Stimulated activated CD8-positive, alpha-beta memory T cell treated with anti-CD3 and anti-CD28 coated beads, Interleukin-2, amount 100 ng/mL, for 48 hours (primary cell): ENCODE data around the gene MYZAP.
A peak's percentile ranks its signal among the peaks of the same experiment; 100 is the strongest.

Source experiments
- DNase-seq, 2 donors: peaks; one replicate each; pipeline ENCODE4 v3.0.0-alpha.2; 2020; ENCODE audit warnings: low read depth in 2 of 2

MYZAP gene

DNA sequence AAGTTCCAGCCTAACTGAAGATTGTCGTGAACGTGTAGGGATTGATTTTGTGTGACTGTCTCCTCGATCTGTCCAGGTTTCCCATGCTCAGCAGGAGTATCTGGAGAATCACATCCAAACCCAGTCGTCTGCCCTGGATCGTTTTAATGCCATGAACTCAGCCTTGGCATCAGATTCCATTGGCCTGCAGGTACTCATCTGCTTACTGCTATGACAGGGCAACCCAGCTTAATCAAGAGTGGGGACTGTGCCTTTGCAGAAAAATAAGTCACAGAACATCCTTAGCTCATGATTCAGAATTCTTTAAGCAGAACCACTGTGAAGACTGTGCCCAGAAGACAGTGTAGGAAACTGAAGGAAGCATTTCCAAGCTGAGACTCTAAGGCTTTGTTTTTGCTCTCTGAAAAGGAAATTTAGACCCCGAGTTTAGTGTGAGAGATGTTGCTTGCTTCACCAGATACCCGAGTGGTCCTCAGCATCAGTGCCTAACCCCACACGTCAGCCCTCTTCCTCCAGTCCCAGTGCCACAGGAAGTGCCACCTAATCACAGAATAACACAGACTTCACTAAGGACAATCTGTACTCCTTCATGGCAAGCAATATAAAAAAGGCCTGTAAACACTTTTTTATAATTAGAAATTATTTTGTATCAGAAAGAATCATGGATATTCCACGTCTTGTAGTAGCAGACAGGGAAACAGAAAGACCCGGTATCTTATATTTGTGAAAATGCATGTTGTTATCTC is 34.2 kb downstream of the MYZAP start:
- no peak for DNase-seq

DNA sequence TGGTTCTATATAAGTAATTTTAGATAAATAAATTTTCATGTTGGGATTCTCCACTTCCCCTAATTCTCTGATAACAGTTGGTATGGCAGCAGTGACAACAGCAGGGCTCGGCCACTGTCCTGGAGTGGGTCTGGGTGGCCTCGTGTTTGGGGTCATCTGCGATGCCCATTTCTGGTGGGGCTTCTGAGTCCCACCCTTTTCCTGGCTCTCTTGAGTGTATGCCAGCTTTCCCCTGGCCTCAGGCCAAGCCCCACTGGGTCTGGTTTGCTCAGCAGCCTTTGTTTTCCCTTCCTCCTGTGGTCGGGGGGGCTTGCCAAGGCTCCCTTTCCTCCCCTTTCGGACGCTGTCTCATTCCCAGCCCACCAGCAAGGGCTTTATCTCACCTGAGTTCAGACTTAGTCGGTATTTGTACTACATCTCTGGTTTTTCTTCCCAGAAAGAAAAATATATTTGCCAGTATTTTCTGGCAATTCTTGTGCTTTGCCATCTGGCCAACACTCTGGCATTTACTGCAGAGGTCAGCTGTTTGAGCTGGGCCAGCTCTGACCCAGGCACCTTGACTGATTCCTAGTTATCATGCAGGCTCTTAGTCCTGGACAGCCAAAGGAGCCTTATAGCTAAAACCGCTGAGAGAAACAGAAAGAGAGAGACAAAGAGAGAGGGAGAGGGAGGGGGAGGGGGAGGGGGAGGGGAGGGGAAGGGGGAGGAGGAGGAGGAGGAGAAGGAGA is 35.2 kb downstream of the MYZAP start:
- DNase-seq: no peak

DNA sequence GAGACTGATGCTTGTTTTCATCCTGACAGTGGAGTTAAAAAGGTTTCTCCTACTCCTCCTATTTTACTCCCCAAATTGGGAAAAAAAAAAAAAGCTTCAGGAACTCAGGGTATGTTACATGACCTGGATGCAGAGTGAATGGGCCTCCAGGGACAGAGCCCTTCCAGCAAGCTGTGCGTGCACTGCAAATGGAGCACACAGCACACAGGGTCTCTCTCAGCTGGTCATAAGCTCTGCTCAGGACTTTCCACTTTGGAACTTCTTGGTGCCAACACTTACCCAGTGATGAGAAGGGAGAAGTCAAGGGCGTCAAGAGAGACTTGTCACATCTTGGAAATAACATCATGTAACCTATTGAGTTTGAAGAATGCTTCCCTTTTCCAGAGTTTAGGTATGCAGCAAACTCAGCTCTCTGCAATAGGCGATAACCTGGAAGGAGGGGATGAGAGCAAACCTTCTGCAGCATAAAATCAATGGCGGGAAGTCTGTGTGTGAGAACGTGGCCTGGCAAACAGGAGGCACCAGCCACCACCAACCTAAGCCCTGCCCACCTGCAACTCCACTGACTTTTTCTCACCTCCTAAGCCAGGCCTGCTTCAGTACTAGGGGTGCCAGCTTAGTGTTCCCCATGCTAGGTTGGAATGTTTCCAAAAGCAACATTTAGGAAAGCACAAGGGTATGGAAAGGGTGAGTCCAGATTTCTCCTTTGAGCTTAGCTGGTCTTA is 39.8 kb downstream of the MYZAP start:
- no peak for DNase-seq

DNA sequence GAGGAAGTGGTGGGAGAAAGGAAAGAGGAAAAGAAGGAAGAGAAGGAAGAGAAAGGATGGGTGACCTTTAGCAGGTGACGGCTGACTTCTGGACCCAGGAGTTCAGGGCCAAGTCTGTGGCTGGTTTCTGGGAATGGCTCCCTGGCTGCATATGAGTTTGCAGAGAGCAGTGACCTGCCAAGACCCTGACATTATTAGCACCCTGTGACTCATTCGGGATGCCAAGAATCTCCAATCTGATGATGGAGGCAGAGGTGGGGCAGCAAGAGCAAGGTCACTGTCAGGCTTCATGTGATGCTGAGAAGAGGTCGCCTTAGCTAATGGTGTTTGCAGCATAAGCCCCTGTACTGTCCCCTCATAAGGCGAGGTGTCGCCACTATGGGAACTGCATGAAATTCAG is 42.6 kb downstream of the MYZAP start:
- DNase-seq: no peak

DNA sequence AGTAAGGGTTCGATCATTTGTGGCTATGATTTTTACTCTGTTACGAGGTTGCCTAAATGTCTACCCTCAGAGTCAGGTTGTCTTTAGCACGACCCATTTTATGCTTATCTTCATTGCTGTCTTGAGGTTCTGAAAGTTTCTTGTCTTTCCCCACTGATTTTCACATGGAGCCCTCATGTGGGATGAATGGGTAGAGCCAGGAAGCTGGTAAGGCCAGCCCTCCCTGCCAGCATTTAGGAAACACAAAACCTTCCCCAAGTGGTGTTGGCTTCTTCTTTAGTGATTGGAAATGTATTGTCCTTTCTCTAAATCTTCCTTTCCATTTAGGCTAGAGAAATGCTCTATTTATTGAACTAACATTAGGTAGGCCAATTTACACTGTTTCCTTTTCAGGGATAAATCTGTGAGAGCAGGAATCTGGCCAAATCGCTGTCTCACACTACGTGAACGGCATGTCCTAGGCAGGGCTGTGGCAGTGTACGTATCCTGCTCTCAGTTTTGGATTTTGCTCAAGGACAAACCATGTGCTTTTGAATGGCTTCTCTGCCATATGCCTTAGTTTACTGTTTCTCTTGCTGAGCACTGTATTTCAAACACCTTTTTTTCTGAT is 43.7 kb downstream of the MYZAP start:
- no peak for DNase-seq

DNA sequence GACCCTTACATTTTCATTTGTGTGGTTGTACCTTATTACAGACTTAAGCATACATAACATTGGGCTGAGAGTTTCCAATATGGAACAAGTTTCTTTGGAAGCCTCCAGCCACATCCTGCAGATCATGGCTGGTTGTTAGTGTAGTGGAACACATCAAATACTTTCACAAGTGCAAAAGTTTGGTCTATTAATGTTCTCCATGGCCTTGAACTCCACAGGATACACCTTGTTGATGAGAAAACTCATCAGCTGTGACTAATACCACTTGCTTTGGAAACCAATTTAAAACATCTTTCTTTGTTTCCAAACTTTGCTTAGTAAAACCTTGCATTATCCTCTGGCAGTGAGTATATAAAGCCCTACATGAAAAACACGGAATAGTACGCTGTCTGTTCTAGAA is 46.1 kb downstream of the MYZAP start:
- DNase-seq: no peak

DNA sequence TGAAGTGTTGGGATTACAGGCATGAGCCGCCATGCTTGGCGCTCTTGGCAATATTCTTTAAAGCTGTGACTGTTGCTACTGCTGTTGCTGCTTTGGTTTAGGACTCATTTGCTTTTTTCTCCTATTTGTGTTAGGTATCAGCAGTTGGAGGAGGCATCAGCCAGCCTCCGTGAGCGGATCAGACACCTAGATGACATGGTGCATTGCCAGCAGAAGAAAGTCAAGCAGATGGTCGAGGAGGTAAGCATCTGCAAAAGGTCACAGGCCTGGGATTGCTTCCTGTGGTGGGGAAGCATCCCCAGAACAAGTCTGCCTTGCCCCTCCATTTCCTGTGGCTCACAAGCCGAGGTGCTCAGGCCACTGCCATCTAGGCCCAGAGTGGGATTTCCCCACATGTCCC is 47.6 kb downstream of the MYZAP start:
- DNase-seq: no peak

DNA sequence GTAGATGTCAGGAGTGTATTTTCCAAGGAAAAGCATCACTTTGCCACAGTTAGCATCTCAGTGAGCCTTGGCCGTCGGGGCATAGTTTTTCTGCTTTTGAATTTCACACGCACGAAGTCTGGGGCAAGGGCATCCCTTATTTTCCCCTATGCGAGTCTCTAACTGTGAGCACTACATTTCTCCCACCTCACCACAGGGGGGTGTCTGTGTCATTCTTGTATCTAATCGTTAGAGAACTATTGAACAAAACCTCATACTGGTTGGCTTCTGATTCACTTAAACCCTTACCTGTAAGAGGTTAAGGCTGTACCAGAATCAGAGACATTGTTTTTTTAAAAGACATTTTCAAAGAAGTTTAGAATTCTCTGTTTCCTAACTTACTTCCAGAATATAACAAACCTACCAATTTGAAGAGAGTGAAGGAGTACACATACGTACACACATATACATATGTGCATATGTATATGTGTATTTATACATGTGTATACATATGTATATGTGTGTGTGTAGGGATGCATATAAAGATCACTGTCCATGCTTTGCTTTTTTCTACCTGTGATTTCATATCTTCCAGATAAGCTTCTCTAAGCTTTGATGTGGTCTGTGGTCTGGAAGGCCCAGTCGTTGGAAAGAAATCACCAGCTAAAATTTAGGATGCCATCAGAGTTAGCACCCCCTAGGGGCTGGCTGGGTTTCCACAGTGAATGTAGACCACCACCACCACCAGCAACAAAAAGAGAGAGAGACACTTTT is 49.4 kb downstream of the MYZAP start:
- peak in 1 of 2 donors; percentile 2 for DNase-seq

DNA sequence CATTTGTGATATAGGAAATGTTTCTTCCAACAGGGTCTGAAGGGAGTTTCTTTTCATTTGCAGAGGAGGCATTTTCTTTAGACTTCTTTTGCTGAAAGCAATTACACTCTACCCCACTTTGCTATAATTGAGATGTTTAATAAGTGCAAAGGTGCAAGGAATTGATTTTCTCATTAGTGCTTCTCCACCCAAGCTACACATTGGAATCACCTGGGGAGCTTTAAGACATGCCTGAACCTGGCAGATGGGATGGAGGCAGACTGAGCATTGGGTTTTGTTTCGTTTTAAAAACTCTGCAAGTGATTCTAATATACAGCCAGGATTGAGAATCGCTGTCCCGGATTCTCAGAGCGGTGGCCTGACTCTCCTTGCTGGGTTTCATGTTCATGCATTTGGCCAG is 52.1 kb downstream of the MYZAP start:
- no peak for DNase-seq

DNA sequence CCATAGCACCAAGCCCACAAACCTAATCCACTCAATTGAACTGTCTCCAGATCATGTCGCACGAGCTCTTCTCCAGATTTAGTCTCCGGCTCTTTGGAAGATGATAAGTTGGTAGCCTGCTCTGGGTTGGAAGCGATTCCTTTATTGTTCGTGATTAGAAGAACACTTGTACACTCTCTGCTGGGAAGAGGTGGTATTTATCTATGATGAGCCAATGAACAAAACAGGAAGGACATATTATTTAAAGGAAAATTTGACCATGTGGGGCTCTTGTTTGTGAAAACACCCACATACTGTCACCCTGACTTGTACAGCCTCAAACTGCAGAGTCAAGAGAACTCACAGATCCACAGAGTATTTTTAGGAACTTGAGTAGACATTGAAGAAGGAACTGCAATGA is 54.4 kb downstream of the MYZAP start:
- no peak for DNase-seq

DNA sequence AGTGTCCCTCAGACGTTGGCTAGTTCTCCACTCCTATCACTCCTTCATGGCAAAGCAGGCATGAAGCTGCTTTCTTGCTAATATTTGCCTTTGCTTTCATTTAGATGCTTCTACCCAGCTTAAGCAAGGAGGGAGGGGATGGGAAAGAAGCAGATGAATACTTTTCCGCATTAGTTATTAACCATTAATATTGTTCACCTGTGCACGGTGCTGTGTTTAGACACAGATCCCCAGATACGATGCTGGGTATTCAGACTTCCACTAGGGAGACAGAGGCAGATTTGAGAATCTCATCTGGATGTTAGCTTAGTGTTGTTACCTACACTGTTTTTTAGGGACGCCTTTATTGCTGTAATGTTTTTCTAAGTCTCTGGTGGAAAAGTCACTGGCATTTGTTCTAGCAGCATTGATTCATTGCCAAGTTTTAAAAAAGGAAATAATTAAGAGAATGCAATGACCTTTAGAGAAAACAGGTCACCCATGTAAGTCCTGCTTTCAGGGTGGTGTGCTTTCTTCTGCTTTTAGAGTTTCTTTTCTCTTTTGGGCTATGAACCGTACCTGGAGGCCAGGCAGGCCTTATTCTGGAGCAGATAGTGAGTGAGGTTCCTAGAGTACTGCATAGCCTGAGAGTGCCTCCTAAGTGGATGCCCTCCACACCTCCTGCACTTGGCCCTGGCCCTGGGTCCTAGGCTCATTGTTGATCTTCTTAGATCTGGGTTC is 55.5 kb downstream of the MYZAP start:
- no peak for DNase-seq

DNA sequence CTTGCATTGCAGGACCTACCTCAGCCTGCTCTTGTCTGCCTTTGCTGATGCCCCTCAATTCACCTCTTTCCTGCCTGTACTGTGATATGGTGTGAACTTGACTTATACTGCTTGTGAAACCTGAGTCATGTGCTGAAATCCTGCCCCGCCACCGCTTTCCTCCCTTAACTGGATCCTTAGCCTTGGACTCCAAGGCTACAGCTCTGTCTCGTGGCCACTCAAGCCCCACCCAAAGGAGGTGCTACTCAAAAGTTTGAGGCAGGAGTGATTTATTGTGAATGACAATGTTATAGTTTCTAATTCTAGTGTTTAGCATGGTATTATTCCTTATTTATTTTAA is 56.1 kb downstream of the MYZAP start:
- DNase-seq: no peak

DNA sequence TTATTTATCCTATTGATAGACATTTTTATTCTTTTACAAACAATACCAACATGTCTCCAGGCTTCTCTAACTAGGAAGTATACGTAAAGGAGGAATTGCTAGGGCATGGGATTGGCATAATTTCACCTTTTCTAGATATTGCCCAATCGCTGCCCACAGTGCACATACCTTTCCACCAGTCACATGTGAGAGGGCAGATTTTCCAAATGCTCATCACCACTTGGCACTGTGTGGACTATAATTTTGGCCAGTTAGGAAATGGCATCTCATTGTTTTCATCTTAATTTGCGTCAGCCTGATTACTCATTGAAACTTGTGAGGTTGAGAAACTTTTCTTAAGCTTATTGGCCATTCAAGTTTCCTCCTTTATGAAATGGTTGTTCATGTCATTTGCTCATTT is 57.4 kb downstream of the MYZAP start:
- DNase-seq: no peak

DNA sequence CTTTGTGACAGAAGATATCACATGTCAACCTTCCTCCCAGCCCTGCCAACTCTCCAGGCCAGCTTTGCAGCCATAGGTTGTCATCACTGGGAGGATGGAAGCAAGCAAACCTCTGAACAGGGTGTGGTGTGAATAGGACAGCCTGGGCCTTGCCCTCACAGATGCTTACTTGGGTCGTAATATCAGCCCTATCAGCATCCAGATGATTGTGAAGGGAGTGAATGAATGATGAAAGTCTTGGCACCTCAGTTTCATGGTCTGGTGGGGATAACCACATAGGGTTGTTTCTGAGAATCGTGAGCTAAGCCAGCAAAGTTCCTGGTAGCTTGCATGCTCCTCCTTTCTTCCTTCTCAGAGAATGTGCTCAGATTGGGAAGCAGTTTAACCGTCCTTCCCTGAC is 59.7 kb downstream of the MYZAP start:
- DNase-seq: no peak

DNA sequence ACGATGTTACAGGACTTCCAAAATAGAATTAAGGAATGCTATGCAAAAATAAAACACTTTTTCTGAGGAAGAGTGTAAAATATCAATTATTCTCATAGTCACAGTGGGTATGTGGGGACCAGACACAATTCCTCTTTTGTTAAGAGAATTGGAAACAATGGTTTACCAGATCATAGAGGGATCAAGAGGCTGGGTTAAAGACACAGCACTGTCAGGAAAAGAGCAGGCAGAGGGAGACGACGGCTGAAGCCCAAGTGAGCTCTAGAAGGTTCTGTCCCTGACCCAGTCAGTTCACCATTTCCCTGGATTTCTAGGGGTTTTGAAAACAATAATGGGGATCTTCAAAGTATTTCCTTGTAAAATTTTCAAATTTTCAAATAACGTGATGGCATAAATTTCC is 60.8 kb downstream of the MYZAP start:
- DNase-seq: no peak

DNA sequence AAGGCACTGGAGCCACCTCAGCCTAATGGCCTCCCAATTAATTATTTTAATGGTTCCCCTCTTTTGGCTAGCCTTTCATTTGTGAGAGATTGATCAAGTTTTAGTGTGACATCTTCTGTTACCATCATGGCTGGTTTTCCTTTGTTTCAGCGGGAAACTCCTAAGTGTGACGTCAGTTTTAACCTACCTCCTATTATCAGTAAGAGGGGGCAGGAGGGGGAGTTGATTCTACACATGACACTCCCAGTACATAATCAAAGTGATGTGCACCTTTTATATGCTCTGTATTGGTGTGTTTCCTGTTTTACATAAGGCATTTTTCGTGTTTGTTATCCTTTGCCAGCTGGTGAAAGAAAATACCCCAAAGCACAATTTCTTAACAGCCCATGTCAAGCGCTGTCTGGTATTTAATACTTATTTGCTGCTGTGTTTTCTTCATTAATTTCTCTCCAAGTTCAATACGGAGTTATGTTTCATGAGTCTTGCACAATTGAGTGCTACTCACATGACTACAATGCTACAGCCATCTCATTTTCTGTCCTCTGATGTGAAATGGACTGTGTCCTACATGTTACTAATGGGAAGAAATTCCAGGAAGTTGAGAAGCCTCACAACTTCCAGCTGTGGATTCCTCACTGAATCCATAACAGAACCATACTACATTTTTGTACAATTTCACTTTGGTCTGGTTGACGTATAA is 62.6 kb downstream of the MYZAP start:
- no peak for DNase-seq

DNA sequence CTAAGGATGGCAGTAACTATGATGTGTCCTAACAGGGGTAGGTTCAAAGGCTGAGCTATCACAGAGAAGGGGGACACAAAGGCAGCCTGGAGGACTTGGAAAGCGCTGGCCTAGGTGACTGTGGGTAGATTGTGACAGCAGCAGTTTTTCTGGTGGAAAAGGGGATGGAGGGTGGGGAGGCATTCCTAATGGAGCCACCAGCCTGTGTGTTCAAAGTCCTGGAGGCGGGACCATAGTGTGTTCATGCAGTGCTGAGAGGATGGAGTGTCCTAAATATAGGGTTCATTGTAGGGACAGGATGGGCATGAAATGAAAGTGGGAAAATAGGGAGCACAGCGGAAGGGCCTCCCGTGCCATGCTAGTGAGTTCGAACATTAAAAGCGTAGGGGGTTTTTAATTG is 63.3 kb downstream of the MYZAP start:
- DNase-seq: no peak

DNA sequence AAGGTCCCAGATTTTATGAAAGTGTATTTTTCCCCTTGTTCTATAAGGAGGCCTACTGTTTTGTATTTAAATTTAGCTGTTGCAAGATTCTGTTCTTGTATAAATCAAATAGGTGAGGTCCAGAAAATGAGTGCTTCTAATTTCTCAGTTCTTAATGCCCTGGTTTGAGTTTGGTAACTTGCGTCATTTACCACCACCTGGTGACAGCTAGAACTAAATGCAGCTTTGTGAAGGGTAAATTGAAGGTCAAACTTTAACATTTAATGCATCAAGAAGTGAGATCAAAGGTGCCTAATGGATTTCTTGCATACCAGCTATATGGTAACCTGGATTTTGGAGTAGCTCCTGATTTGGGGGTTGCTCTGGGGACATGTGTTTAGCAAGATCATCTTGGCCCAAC is 64.1 kb downstream of the MYZAP start:
- DNase-seq: no peak

DNA sequence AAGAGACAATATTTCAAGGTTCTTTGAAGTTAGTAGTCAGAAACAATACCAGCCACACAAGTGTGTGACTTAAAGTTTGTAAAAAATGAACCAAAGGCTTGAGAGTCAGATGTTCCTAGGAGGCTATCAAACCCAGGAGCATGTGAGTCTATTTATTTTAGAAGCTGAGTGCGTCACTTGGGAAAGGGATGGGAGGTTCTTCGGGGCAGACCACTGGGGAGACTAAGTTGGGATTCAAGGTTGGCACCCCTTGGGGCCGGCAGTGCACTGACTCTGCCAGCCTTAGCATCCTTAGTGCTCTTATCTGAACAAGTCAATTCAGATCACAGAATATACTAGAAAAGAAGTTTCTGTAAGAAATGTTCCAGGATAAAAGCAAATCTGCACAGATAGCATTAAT is 64.7 kb downstream of the MYZAP start:
- DNase-seq: no peak

DNA sequence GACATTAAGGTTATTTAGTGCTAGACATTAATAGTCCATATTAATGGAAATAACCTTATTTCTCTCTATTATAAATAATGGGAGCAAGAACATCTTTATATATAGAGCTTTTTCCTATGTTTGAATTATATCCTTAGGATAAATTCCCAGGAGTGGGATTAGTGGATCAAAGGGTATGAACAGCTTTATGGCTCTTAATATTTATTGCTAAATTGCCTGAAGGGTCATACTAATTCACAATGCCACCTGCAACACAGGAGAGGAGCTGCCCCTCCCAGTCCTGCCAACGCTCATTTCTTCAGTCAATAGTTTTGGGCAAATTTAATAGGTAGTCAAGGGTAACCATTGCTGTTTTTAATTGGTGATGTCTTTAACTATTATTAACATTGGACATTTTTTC is 65.9 kb downstream of the MYZAP start:
- DNase-seq: no peak
